GM21529 (cell line): ENCODE results near the gene HEPACAM.
"Not testable (repeated sequence)": the region's sequence is repeated elsewhere in the genome, so short reads cannot be mapped to it uniquely, and the experiment has no call there.

ENCODE experiments used
- ATAC-seq: cut with Tn5 transposase; IDR thresholded peaks from one replicate; pipeline ENCODE4 v1.9.1; 2021; ENCODE audit not compliant: unreplicated experiment

HEPACAM gene, protein sequence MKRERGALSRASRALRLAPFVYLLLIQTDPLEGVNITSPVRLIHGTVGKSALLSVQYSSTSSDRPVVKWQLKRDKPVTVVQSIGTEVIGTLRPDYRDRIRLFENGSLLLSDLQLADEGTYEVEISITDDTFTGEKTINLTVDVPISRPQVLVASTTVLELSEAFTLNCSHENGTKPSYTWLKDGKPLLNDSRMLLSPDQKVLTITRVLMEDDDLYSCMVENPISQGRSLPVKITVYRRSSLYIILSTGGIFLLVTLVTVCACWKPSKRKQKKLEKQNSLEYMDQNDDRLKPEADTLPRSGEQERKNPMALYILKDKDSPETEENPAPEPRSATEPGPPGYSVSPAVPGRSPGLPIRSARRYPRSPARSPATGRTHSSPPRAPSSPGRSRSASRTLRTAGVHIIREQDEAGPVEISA

DNA sequence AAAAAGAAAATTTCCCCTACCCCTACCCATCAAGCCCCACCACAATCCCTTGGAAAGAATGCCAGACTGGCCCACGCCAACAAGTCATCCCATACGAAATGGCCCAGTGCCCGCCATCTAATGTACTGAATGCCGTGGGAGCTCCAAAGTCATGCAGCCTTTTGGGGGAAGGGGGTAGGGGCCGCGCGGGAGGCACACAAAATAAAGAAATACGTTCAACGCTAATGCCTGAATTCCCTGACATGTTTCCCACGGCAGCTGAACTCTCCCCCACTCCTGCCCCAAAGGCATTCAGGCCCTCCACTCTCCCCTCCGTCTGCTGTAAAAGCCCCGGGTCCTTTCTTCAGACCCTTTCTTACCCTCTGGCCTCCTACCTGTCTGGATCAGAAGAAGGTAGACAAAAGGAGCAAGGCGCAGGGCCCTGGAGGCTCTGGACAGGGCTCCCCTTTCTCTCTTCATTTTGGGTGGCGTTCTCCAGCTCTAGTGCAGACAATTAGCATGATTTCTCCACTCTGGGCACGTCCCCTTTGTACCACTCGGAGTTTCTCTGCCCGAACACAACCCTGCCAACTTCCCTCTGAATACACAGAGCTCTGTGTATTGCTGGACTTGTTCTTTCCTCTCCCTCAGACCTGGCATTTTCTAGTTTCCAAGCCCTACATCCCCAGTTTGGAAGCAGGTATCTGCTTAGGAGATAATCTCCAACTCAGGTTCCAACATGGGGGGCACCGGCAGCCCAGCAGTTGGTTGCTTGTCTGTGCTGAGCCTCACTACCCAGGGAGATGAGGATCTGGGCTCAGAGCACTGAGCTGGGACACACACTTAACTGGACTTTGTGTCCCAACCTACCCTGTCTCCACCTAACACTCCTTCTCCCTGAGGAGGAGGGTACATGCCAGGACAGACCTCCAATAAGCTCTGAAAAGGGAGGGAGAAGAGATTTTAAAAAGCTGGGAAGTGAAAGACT, at the start of gene HEPACAM:
TSS of gene HEPACAM (minus strand) at position 500 of the 967 bp plus-strand sequence. CDS start at position 459, 41 bp downstream.
- ATAC-seq, result no peak

DNA sequence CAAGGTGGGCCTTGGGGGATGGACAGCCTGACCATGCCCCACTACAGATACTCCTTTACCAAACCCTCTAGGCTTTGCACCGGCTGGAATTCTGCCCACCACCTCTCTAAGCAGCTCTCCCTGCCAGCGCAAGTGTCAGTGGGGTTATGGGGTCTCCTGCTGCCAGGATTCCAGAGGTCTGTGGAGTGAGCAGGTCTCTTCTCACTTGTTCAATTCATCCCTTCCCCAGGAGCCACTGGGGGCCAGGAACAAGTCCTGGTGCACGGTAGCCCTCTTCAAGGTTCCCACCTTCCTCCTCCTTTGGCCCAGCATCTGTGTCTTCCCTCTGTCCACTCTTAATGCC, 48.6 kb upstream of the HEPACAM start:
- no peak for ATAC-seq

DNA sequence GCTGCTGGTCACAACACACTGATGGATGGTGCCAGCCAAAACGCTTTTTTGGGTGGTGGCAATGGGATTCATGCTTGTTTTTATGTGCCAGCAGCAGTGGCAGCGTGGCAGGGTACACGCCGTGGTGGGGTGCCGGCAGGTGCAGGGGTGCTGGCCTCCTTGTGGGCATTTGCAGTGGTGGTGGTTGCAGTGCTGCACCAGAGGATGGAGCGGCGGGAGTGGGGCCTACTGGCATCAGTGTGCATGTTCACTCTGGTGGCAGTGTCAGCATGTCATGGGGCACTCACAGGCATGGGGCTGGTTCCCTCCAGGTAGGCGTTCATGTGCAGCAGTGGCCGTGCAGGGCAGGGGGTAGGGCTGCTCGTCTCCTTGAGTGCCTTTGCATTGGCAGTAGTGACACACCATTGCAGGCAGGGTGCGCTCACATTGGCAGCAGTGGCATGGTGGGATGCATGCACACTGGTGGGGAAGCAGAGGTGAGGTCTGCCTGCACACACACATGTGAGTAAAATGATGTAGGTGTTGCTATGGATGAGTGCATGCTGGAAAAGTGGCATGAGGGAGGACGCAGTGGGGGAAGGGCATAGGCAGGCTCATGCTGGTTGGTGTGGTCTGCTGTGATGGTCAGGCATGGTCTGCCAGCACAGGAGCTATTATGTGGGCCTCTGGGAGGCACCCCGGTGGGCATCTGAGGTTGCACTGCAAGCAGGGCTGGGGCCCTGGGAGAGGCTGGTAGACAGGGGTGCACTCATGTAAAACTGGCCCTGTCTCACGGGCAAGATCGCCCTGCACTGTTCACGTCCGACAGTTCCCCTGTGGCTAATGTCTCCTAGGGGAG, 48.0 kb upstream of the HEPACAM start:
- ATAC-seq, result no peak

DNA sequence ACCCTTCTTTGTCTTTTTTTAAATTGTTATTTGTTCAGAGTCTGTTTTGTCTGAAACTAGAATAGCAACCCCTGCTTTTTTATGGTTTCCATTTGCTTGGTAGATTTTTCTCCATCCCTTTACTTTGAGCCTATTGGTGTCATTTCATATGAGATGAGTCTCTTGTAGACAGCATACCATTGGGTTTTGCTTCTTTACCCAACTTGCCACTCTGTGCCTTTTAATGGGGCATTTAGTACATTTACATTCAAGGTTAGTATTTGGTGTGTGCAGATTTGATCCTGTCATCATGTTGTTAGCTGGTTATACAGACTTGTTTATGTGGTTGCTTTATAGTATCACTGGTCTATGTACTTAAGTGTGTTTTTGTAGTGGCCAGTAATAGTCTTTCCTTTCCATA, 46.2 kb upstream of the HEPACAM start:
- ATAC-seq, result no peak

DNA sequence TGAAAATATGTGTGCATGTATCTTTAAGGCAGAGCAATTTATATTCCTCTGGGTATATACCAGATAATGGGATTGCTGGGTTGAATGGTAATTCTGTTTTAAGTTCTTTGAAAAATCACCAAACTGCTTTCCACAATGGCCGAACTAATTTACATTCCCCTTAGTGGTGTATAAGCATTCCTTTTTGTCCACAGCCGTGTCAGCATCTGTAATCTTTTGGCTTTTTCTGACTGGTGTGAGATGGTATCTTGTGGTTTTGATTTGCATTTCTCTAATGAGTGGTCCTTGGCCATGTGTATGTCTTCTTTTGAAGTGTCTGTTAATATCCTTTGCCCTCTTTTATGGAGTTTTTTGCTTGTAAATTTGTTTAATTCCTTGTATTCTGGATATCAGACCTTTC, 42.5 kb upstream of the HEPACAM start:
- no peak for ATAC-seq

DNA sequence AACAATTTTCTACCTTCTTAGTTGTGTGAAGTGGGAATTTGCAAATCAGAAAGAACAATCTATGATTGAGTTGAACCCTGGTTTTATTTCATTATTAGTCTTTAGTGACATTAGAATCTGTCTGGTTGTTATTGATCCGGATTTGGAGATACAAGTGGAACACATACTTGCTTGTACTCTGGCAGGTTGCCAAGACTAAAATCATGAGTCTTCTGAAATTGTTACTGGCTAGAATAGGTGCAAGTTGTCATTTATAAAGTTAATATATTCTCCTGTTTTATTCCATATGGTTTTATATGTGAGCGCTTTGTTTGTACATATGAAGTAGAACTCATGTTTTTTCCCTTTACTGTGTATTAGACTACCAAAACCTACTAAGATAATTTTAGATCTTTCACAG, 41.2 kb upstream of the HEPACAM start:
- ATAC-seq, result no peak

DNA sequence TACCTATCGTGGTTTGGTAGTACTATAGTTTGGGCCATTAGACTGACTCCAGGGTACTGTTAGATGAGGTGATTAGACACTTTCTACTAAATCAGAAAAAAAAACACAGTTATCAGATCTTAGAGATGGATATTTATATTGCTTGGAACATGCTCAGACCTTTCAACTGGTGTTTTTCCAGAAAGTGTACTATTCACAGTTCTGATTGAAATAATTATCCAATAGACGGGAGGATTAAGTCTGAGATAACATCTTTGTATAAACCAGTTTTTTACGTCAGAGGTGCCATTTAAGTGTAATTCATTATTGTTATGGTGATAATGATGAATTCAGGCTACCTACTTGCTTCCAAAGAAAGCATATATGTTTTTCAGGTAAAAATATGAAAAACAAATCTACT, 40.7 kb upstream of the HEPACAM start:
- no peak for ATAC-seq

DNA sequence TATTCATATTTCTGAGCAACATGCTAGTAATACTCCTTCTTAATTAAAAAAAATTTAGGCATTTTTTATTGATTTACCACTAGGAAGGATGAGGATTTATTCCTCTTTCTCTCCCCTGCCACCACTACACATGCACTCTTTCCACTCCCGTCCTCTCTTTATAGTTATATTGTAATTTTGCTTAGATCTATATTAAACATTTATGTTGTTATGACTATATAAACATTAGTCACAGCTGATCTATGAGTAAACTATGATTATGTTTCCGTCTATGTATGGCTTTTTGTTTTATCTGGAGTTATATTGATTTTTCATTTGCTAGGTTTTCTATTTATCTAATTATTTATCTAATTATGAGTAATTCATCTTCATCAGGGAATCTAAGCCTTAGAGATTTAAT, 36.0 kb upstream of the HEPACAM start:
- no peak for ATAC-seq

DNA sequence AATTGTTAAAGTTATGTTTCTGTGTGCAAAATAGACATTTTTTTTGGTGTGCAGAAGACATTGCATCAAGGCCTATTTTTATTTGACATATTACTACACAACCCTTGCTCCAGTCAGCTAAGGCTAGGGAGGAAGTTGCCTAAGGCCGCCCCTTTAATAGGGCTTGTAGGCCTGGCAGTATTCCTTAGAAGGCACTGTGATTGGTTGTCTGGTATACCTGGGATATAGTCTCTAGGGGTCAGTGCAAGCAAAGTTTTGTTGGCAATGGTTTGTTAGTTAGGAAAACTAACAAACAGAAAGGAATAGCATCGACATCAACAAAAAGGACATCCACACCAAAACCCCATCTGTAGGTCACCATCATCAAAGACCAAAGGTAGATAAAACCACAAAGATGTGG, 35.1 kb upstream of the HEPACAM start:
- ATAC-seq, result no peak

DNA sequence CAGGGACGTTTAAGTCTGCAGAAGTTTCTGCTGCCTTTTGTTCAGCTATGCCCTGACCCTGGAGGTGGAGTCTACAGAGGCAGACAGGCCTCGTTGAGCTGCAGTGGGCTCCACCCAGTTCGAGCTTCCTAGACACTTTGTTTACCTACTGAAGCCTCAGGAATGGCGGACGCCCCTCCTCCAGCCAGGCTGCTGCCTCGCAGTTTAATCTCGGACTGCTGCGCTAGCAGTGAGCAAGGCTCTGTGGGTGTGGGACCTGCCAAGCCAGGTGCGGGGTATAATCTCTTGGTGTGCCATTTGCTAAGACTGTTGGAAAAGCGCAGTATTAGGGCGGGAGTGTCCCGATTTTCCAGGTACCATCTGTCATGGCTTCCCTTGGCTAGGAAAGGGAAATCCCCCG, 32.4 kb upstream of the HEPACAM start:
- not testable (repeated sequence) for ATAC-seq

DNA sequence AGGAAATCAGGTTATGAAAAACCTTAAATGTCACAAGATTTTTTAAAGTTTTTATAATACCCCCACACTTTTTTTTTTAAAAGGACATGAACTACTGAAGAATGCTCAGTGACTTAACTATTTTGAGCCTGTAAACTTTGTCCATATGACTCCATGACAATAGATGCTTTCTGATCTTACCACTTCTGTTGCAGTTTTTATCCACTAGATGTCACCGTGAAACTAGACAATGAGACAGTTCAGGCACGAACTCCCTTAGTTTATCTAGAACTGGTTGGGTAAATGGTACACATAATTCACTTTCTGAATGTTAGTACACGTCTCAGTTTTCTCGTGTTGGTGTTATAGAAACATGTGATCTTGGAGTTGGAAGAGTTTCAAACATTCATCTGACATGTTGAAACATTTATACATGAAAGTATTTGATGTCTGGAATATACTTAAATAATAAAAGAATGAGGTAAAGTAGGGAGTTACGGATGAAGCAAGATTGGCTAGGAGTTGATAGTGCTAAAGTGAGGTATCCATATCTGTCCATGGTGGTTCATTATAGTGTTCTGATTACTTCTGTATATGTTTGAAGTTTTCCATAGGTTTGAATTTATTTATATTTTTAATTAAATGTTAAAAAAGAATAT, 26.2 kb upstream of the HEPACAM start:
- ATAC-seq, result peak; percentile 92

DNA sequence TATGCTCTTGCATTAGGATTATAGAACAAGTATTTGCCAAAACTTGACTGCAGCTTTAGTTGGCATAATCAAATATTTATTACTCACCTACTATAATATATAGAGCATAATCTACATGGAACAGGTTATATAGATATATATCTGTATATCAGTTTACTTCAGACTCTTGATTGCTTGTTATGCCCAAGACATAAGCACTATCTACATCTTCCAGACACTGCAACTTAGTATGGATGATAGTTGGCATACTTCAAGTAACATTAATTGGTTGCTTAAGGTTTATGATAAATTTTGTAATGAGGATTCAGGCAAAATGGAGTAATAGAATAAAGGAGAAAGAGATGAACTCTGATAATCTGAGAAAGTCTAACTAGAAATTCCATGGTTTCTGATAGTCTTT, 19.2 kb upstream of the HEPACAM start:
- no peak for ATAC-seq

DNA sequence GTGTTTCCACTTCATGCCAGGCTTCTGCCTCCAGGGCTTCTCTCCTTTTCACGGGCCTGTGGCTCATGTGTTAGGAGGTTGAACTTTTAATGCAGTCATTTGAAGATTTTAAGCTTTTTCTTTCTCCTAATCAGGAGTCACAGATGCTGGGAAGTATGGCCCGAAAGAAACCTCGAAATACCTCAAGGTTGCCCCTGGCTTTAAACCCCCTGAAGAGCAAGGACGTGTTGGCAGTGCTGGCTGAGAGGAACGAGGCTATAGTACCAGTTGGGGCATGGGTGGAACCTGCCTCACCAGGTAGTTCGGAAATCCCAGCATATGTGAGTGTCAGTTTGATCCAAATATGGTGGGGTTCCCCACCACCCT, 18.7 kb upstream of the HEPACAM start:
- ATAC-seq, result no peak

DNA sequence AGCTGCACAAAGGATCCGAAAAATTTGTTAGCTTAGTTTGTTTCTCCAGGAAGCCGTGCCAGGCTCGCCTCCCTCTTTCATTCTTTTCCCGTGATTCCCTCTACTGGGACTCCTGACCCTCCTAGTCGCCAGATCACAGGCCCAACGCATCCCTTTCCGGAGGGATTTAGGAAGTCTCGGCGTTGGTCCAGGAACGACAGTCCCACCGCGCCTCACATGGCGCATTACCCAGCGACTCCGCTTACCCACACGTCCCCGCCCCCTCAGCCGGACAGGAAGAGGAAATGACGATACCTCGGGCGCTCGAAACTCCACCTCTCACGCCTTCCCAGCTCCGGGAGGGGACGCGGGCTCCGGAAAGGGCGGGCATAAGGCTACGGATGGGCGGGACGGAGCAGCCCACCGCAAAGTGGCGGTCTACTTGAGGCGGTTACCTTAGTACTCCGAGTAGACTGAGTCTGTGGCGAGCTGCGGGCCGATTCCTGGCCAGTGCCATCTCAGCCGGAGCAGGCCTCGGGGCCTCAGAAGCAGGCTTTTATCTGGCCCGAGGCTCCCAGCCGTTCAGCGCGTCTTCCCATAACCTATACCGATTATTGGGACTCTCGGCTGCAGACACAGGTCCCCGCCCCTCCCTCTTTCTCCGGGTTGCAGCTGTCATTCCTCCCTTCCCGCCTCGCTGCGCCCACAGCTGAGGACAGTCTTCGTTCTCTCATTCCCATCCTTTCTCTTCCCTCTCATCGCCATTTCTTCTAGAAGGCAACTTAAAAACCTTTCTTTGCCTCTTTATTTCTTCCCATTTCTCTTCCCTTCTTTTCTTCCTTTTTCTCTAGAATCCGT, 18.1 kb upstream of the HEPACAM start, which contains the start of gene CCDC15:
TSS of gene CCDC15 (plus strand) at position 450 of the 837 bp plus-strand sequence. CDS start 531 bp downstream, outside the sequence.
- ATAC-seq, result peak; percentile 100

DNA sequence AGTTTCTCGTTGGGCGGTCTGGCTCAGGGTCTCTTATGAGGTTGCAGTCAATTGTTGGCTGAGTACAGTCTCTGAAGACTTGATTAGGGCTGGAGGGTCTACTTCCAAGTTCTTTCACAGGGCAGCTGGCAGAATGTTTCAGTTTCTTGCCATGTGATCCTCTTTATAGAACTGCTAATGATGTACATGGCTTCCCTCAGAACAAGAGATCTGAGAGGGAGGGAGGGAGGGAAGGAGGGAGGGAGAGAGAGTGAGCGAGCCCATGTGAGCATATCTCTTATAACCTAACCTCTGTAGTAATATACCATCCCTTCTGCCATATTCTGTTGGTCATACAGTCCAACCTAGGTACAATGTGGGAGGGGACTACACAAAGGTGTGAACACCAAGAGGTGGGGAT, 15.5 kb upstream of the HEPACAM start:
- ATAC-seq, result no peak

DNA sequence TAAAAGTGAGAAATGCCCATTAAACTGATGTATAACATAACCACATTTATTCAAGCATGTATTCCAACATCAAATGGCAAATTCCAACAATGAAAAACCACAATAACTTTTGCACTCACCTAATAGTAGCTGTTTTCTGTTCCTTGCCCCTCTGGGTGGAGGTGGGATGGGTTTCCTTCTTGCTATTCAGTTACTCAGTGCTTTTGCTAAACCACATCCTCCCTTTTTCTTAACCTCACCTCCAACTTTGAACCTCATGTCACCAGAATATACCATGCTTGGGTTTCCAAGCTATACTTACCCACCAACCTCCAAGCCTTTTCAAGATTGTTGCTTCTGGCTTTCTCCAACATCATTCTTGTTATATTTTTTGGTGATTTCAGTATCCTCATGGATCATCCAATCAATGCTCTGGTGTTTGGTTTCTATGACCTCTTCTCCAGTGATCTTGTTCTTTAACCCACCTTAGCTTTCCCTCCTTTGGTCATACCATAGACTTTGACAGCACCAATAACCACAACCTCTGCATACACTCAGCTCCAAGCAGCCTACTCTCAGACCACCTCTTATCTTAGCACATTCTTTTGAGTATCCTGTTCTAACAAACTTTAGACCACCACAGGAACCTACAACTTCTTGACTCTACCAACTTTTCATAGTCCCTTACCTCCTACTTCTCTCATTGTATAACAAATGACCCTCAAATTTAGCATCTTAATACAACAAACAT, 14.9 kb upstream of the HEPACAM start:
- no peak for ATAC-seq

DNA sequence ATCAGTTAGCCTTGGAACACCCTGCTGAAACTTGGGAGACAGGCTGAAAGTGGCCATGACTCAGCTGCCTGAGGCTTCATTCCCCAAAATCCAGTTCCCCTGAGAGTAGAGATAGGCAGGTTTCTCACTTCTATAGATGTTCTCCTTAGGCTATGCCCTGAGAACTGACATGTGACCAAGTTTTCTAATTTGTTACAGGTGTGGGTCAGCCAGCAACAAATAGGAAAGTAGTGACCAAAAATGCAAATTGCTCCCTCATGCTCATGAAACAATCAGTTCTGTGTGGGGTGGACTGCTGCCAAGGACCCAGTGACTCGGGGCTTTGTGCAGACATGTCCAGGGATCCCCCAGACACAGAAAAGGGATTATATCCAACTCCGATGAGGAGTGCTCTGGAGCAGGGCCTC, 10.9 kb upstream of the HEPACAM start:
- ATAC-seq, result no peak

DNA sequence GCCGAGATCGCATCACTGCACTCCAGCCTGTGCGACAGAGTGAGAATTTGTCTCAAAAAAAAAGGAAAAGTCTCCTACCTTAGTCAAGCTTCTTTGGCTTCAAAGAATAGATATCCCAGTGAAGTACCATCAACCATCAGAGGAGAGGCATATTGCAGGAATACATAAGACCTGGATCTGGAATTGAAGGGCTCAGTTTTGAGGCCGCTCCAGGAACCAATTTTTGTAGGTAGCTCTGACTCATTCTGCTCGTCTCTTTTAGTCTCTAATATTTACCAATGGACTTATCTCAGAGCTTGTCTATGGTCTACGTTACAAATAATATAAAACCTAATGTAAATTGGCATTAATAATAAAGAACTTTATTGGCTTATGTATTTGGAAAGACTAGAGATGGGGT, 10.0 kb upstream of the HEPACAM start:
- ATAC-seq, result no peak

DNA sequence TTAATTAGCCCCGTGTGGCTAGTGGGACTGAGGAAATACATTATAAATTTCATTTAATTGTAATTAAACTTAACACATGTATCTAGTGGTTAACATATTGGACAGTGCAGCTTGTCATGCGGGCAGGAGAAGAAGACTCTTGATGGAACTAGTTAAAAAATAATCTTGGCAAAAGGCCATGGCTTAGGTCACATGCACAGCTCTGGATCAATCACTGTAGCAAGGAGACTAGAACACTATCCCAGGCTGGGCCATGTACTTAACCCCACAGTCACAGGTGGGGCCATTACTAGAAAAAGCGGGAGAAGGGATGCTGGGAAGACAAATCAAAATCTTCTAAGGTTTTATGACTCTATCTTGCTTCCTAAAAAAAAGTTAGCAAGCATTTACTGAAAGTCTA, 8.7 kb upstream of the HEPACAM start:
- ATAC-seq, result no peak
